DMS153 (cell line): ENCODE measurements around the gene PCDHB16.
"Not testable (repeated sequence)": the region's sequence is repeated elsewhere in the genome, so short reads cannot be mapped to it uniquely, and the experiment has no call there.

Experiments
- DNase-seq: peaks from one replicate; lab custom pipeline; 2025; lab: John Stamatoyannopoulos, UW

The PCDHB16 gene

DNA sequence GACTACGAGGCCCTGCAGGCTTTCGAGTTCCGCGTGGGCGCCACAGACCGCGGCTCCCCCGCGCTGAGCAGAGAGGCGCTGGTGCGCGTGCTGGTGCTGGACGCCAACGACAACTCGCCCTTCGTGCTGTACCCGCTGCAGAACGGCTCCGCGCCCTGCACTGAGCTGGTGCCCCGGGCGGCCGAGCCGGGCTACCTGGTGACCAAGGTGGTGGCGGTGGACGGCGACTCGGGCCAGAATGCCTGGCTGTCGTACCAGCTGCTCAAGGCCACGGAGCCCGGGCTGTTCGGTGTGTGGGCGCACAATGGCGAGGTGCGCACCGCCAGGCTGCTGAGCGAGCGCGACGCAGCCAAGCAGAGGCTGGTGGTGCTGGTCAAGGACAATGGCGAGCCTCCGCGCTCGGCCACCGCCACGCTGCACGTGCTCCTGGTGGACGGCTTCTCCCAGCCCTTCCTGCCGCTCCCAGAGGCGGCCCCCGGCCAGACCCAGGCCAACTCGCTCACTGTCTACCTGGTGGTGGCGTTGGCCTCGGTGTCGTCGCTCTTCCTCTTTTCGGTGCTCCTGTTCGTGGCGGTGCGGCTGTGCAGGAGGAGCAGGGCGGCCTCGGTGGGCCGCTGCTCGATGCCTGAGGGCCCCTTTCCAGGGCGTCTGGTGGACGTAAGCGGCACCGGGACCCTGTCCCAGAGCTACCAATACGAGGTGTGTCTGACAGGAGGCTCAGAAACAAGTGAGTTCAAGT lies 2.1 kb downstream of the PCDHB16 start:
- not testable (repeated sequence) for DNase-seq

DNA sequence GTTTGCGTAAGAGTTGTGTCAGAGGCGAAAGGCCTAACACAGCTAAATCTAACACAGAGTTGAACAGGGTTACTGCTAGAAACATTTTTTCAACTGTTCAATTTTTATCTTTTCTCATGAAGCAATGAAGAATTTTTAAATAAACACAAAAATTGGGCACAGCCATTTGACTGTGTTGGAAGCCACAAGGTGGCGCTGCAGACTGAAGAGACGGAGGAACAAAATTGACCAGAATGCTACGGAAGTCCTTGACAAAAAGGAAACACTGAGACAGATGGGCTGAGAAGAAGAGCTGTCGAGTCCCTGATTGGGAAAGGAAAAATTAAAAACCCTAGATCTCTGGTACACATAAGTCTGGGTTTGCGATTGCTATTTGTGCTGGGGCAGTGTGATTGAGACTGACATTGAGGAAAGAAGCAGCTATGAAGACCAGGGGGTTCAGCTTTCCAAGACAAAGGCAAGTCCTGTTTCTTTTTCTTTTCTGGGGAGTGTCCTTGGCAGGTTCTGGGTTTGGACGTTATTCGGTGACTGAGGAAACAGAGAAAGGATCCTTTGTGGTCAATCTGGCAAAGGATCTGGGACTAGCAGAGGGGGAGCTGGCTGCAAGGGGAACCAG lies 4.8 kb downstream of the PCDHB16 start, which contains the start of gene PCDHB9:
TSS of gene PCDHB9 (plus strand) at position 265 of the 616 bp plus-strand sequence. CDS start at position 423, 158 bp downstream.
- no peak for DNase-seq

DNA sequence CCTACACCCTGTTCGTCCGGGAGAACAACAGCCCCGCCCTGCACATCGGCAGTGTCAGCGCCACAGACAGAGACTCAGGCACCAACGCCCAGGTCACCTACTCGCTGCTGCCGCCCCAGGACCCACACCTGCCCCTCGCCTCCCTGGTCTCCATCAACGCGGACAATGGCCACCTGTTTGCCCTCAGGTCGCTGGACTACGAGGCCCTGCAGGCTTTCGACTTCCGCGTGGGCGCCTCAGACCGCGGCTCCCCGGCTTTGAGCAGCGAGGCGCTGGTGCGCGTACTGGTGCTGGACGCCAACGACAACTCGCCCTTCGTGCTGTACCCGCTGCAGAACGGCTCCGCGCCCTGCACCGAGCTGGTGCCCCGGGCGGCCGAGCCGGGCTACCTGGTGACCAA lies 6.5 kb downstream of the PCDHB16 start:
- not testable (repeated sequence) for DNase-seq

DNA sequence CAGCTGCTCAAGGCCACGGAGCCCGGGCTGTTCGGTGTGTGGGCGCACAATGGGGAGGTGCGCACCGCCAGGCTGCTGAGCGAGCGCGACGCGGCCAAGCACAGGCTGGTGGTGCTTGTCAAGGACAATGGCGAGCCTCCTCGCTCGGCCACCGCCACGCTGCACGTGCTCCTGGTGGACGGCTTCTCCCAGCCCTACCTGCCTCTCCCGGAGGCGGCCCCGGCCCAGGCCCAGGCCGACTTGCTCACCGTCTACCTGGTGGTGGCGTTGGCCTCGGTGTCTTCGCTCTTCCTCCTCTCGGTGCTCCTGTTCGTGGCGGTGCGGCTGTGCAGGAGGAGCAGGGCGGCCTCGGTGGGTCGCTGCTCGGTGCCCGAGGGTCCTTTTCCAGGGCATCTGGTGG lies 6.9 kb downstream of the PCDHB16 start:
- DNase-seq = not testable (repeated sequence)

DNA sequence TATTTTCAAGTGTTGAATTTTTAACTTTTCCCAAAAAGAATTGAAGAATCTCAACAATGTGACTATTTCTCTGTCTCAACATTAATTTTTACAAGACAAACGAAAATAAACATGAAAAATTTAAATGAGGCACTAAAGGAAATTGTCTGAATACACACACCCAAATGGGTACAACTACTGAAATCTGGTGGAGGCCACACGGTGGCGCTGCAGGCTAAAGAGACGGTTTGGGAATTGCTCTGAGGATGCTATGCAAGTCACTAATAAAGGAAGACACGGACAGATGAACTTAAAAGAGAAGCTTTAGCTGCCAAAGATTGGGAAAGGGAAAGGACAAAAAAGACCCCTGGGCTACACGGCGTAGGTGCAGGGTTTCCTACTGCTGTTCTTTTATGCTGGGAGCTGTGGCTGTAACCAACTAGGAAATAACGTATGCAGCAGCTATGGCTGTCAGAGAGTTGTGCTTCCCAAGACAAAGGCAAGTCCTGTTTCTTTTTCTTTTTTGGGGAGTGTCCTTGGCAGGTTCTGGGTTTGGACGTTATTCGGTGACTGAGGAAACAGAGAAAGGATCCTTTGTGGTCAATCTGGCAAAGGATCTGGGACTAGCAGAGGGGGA lies 10.0 kb downstream of the PCDHB16 start, which contains the start of gene PCDHB10:
TSS of gene PCDHB10 (plus strand) at position 244 of the 616 bp plus-strand sequence. CDS start at position 444, 200 bp downstream.
- no peak for DNase-seq

- DNase-seq = not testable (repeated sequence)
These were observed 12.1 kb downstream of the PCDHB16 start for GRCh38 chr5:141194332-141194731.

DNA sequence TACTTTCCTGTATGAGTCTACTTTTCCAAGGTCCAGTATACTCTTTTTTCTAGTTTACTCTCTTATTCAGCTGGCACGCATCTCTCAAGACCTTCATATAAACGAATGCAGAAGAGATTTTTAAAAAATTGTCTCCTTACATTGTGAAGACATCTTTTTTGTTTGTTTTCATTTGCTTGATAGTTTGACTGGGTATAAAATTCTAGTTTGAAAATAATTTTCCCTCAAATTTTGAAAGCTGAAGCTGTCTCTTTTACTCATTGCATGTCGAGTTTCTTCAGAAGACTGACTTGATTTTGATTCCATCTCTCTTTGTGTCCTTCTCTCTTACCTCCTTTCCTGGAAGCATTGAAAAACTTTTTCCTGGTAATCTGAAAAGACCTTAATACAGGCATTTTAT lies 14.2 kb downstream of the PCDHB16 start:
- DNase-seq = no peak

- no peak for DNase-seq
These were observed 17.4 kb downstream of the PCDHB16 start, which contains the start of gene PCDHB11 for GRCh38 chr5:141199359-141200235. TSS of gene PCDHB11 (plus strand) at chr5:141199627. CDS start at chr5:141199775, 148 bp downstream.

DNA sequence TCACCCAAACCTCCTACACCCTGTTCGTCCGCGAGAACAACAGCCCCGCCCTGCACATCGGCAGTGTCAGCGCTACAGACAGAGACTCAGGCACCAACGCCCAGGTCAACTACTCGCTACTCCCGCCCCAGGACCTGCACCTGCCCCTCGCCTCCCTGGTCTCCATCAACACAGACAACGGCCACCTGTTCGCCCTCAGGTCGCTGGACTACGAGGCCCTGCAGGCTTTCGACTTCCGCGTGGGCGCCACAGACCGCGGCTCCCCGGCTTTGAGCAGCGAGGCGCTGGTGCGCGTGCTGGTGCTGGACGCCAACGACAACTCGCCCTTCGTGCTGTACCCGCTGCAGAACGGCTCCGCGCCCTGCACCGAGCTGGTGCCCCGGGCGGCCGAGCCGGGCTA lies 18.9 kb downstream of the PCDHB16 start:
- DNase-seq = not testable (repeated sequence)

GRCh38 chr5:141201646-141202045 lies 19.5 kb downstream of the PCDHB16 start:
- not testable (repeated sequence) for DNase-seq

GRCh38 chr5:141208478-141208877 lies 26.3 kb downstream of the PCDHB16 start, which contains the start of gene PCDHB12:
TSS of gene PCDHB12 (plus strand) at chr5:141208719. CDS start at chr5:141208908, 189 bp downstream.
- DNase-seq = no peak

GRCh38 chr5:141210281-141210680 lies 28.1 kb downstream of the PCDHB16 start:
- DNase-seq = not testable (repeated sequence)

GRCh38 chr5:141210849-141211248 lies 28.7 kb downstream of the PCDHB16 start:
- not testable (repeated sequence) for DNase-seq

GRCh38 chr5:141213656-141214339 lies 31.6 kb downstream of the PCDHB16 start, which contains the start of gene PCDHB13:
TSS of gene PCDHB13 (plus strand) at chr5:141213919. CDS start at chr5:141214124, 205 bp downstream.
- DNase-seq = peak; percentile 1

DNA sequence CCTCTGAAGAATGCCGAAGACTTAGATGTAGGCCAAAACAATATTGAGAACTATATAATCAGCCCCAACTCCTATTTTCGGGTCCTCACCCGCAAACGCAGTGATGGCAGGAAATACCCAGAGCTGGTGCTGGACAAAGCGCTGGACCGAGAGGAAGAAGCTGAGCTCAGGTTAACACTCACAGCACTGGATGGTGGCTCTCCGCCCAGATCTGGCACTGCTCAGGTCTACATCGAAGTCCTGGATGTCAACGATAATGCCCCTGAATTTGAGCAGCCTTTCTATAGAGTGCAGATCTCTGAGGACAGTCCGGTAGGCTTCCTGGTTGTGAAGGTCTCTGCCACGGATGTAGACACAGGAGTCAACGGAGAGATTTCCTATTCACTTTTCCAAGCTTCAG lies 32.4 kb downstream of the PCDHB16 start:
- not testable (repeated sequence) for DNase-seq

GRCh38 chr5:141215504-141215903 lies 33.3 kb downstream of the PCDHB16 start:
- not testable (repeated sequence) for DNase-seq

DNA sequence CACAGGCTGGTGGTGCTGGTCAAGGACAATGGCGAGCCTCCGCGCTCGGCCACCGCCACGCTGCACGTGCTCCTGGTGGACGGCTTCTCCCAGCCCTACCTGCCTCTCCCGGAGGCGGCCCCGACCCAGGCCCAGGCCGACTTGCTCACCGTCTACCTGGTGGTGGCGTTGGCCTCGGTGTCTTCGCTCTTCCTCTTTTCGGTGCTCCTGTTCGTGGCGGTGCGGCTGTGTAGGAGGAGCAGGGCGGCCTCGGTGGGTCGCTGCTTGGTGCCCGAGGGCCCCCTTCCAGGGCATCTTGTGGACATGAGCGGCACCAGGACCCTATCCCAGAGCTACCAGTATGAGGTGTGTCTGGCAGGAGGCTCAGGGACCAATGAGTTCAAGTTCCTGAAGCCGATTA lies 33.8 kb downstream of the PCDHB16 start:
- not testable (repeated sequence) for DNase-seq

DNA sequence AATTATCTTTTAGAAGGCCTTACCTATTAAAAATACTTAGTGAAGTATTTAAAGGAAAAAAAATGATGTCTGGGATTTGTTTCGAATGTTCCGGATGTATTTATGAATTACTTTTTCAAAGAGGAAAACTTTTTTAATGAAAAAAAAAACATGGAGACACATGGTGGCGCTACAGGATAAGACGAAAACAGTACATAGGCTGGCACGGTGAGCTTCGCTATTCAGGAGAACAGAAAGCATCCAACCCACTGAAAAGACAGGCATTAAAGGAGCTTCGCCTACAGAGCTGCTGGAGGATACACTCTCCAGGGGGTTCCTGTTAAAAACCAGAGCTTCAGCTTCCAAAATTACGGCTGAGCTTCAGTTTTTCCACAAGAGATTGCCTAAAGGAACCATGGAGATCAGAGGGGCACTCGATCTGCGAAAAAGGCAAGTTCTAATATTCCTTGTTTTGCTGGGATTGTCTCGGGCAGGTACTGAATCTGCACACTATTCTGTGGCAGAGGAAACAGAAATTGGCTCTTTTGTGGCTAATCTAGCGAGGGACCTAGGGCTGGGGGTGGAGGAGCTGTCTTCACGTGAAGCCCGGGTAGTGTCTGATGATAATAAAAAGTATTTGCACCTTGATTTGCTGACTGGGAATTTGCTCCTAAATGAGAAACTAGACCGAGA lies 41.1 kb downstream of the PCDHB16 start, which contains the start of gene PCDHB14:
TSS of gene PCDHB14 (plus strand) at position 232 of the 672 bp plus-strand sequence. CDS start at position 395, 163 bp downstream.
- DNase-seq = peak; percentile 7

DNA sequence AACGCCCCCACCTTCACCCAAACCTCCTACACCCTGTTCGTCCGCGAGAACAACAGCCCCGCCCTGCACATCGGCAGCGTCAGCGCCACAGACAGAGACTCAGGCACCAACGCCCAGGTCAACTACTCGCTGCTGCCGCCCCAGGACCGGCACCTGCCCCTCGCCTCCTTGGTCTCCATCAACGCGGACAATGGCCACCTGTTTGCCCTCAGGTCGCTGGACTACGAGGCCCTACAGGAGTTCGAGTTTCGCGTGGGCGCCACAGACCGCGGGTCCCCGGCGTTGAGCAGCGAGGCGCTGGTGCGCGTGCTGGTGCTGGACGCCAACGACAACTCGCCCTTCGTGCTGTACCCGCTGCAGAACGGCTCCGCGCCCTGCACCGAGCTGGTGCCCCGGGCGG lies 42.7 kb downstream of the PCDHB16 start:
- DNase-seq = not testable (repeated sequence)

- DNase-seq = not testable (repeated sequence)
These were observed 43.2 kb downstream of the PCDHB16 start for GRCh38 chr5:141225421-141225820.
